ENCODE data around the gene GOLPH3. TPM values are rescaled to one million over a fixed set of nuclear protein-coding genes. Genes with fewer than 3 reads are reported as not detected.

Gene GOLPH3
- total RNA-seq, 3 donors from 2014 or later = 83.2 to 100 (median 87.8) TPM

DNA sequence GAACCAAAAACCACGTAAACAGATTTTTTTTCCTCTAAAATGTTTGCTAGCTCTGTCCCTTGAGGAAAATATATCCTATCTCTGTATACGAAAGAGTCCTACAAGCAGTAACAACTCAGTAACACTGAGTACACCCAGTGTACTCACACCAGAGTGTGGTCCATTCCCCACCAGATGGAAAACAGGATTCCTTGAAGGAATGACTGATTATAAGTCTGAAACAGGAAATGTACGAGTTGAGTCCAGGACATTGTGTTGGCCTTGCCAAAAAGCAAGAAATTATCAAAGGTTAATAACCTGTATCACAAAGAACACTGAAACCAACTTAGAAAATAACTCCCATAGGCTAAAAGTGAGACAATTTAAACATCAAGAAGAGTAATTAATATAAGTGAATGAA, 20.4 kb downstream of the GOLPH3 start:
- TF ChIP-seq CTCF (IDR thresholded peaks at IDR 0.05) = no peak
- no peak for TF ChIP-seq POLR2AphosphoS5 (IDR thresholded peaks at IDR 0.05)
- no peak for TF ChIP-seq POLR2A (IDR thresholded peaks at IDR 0.05)
- H3K27ac ChIP-seq = peak overlapping the region in 1 of 2 donors; percentile 17
- DNase-seq (ENCODE audit: low spot score in 2 of 2) = no peak
- no peaks in the 10 kb centered on the region for H3K9me3 ChIP-seq
- H3K36me3 ChIP-seq = no peaks in the 10 kb centered on the region
- H3K27me3 ChIP-seq = no peaks in the 10 kb centered on the region
- no peak overlapping the region for H3K4me3 ChIP-seq
- intact Hi-C loops (cut with DNase I; ENCODE audit: low total_unique reads) = no loop called here
- H3K4me1 ChIP-seq = no peaks in the 10 kb centered on the region

- TF ChIP-seq POLR2AphosphoS5 (IDR thresholded peaks at IDR 0.05) (no peak), POLR2A (IDR thresholded peaks at IDR 0.05) (no peak), CTCF (IDR thresholded peaks at IDR 0.05) (no peak)
Measured at GRCh38 chr5:32151198-32151597, 22.9 kb downstream of the GOLPH3 start.

GRCh38 chr5:32150366-32150765, 23.8 kb downstream of the GOLPH3 start:
- Histone ChIP-seq H3K27me3 (no peaks in the 10 kb centered on the region), H3K4me1 (no peaks in the 10 kb centered on the region), H3K4me3 (no peak overlapping the region), H3K9me3 (no peaks in the 10 kb centered on the region), H3K27ac (no peak overlapping the region), H3K36me3 (no peaks in the 10 kb centered on the region)
- intact Hi-C loops (cut with DNase I; ENCODE audit: low total_unique reads) = no loop called here
- TF ChIP-seq POLR2A (IDR thresholded peaks at IDR 0.05) (no peak), POLR2AphosphoS5 (IDR thresholded peaks at IDR 0.05) (no peak), CTCF (IDR thresholded peaks at IDR 0.05) (no peak)
- no peak for DNase-seq (ENCODE audit: low spot score in 2 of 2)

More at GRCh38 chr5:32151198-32151597, 22.9 kb downstream of the GOLPH3 start:
- no peaks in the 10 kb centered on the region for H3K9me3 ChIP-seq
- no peak overlapping the region for H3K27ac ChIP-seq
- H3K4me1 ChIP-seq = no peaks in the 10 kb centered on the region
- DNase-seq (ENCODE audit: low spot score in 2 of 2) = no peak
- H3K27me3 ChIP-seq = no peaks in the 10 kb centered on the region
- intact Hi-C loops (cut with DNase I; ENCODE audit: low total_unique reads) = no loop called here
- no peak overlapping the region for H3K4me3 ChIP-seq
- no peaks in the 10 kb centered on the region for H3K36me3 ChIP-seq

DNA sequence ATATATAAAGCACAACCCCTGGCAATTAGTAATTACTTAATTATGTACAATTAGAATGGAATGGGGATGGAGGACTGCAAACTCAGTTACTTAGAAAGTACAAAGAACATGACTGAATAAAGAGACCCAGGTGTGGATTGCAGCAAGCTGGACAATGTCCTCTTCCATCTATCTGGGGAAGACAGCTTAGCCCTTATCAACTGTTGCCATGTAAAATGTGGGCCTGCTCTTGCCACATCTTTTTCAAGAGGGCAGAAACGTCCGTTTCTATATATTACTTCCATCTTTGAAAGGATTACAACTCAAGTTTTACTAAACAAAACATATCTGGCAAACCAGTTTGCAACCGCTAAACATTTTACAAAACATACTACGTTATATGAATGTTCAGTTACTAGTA, 26.2 kb downstream of the GOLPH3 start:
- Histone ChIP-seq H3K4me1 (no peaks in the 10 kb centered on the region), H3K36me3 (no peaks in the 10 kb centered on the region), H3K27ac (no peak overlapping the region), H3K4me3 (no peak overlapping the region), H3K9me3 (no peaks in the 10 kb centered on the region), H3K27me3 (no peaks in the 10 kb centered on the region)
- TF ChIP-seq CTCF (IDR thresholded peaks at IDR 0.05) (no peak), POLR2A (IDR thresholded peaks at IDR 0.05) (no peak), POLR2AphosphoS5 (IDR thresholded peaks at IDR 0.05) (no peak)
- no peak for DNase-seq (ENCODE audit: low spot score in 2 of 2)
- intact Hi-C loops (cut with DNase I; ENCODE audit: low total_unique reads) = no loop called here

GRCh38 chr5:32147236-32147635, 26.9 kb downstream of the GOLPH3 start:
- TF ChIP-seq CTCF (IDR thresholded peaks at IDR 0.05) (no peak), POLR2AphosphoS5 (IDR thresholded peaks at IDR 0.05) (no peak), POLR2A (IDR thresholded peaks at IDR 0.05) (no peak)
- H3K4me1 ChIP-seq = no peaks in the 10 kb centered on the region
- DNase-seq (ENCODE audit: low spot score in 2 of 2) = no peak
- H3K36me3 ChIP-seq = no peaks in the 10 kb centered on the region
- no peaks in the 10 kb centered on the region for H3K27me3 ChIP-seq
- no peak overlapping the region for H3K4me3 ChIP-seq
- intact Hi-C loops (cut with DNase I; ENCODE audit: low total_unique reads) = no loop called here
- H3K9me3 ChIP-seq = no peaks in the 10 kb centered on the region
- no peak overlapping the region for H3K27ac ChIP-seq
